Muscle of back (tissue), 11 donors: ENCODE measurements around the gene LY6G5C. TPM values are rescaled to one million over a fixed set of nuclear protein-coding genes. Genes with fewer than 3 reads are reported as not detected.

ENCODE experiments used
- DNase-seq, 3 donors: peaks; one replicate each; pipeline versions ENCODE4 v3.0.0 to v3.0.0-alpha.2; 2013
- polyA plus RNA-seq, 10 donors: library from polyadenylated mRNA; unstranded; fragments of 120-200 nt; gene quantifications; one replicate each; pipeline ENCODE4 v1.2.1, GENCODE V29; 2013; ENCODE audit not compliant: insufficient read length in 10 of 10

Gene LY6G5C
- polyA plus RNA-seq, 10 donors = 0.68 to 5.1 (median 2.4) TPM

DNA sequence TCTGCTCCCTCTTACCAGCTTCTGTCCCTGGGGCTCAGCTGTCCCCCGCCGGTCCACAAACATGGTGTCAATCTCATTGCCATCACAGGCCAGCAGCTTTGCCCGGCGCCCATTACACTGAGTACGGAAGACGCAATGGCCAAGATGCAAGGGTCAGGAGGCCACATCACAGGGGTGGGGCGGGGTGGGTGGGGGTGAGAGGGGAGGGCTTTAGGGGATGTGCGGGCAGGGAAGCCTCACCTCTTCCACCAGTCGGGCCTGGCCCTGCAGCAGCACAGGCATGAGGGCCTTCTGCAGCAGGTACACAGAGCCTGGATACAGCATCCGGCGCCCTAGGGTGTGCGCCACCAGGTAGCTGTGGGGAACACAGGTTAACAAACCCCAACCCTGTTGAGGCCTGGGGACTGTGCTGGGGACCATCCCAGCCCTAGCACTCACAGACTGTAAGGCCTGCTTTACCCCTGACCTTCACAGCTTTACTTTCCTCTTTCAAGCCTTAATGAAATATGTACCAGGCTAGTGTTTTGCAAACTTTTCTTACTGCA is 10.8 kb upstream of the LY6G5C start:
- no peak for DNase-seq

DNA sequence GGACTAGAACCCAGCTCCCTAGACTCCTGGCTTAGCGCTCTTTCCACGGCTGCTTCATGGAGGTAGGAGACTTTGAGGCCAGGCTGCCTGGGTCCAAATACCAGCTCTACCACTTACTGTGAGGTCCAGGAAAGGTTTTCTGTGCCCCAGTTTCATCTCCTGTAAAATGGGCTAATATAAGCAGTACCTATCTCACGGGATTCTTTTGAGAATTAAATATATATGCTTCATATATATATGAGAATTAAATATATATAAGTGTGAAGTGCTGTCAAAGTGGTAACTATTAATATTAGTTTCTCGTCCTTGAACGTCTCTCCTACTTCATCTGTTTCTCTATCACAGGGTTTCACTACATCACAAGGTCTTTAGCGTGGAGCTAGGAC is 10.2 kb upstream of the LY6G5C start:
- DNase-seq = no peak

- no peak for DNase-seq
Observed at GRCh38 chr6:31690231-31691077, 9.6 kb upstream of the LY6G5C start.

DNA sequence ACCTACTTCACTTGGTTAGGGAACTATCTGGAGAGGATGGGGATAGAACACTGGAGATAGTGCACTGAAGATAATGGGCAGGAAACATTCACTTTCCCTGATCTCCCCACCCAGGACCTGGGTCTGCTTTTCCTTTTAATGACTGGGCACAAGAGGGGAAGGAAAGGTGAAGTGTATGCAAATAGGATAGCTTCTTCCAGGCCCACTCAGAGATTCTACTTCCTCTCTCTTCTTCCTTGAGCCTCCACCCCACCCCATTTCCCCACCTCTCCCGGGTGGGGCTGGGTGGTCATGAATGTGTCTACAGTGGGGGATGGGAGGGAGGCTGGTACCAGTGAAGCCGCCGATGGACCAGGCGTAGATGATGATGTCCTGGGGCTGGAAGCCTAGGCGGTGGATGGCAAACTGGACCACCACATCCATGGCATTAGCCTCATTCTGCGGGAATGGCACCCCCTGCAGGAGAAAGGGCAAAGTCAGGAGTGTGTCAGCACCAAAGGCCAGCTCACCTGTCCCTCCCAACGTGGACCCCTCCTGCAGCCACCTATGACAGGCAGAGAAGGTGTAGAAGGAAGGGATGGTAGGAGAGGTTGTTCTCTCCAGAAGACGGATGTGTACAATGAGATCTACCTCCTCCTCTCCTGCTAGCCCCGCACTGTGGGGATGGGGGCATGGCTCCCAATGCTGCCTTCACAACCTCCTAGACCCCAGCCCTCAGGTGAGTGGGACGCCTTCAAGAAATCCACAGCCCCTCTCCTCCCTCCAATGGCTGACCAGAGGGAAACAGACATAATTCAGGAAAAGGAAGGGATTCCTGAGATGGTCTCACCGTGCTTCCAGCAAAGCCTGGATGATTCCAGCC is 8.6 kb upstream of the LY6G5C start:
- no peak for DNase-seq

GRCh38 chr6:31687860-31688693 is 7.2 kb upstream of the LY6G5C start:
- no peak for DNase-seq

DNA sequence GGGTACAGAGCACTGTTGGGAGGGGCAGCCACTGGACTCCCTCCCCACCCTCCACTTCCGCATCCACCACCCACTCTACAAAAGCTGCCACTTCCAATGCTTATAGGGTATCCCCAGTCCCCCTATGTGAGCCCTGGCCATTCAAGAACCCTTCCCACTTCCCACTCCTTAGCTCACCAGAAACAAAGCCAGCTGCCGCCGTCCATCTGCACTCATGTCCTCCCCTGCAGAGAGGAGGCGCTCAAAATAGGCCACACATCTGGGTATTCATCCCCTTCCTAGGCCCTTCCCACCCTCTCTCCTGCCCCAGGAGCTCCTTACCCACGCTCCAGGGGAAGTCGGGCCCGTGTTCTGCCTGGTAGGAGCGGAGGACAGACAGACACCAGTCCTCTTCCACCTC is 6.5 kb upstream of the LY6G5C start:
- no peak for DNase-seq

- DNase-seq = no peak
Observed at GRCh38 chr6:31686483-31686882, 5.6 kb upstream of the LY6G5C start.

DNA sequence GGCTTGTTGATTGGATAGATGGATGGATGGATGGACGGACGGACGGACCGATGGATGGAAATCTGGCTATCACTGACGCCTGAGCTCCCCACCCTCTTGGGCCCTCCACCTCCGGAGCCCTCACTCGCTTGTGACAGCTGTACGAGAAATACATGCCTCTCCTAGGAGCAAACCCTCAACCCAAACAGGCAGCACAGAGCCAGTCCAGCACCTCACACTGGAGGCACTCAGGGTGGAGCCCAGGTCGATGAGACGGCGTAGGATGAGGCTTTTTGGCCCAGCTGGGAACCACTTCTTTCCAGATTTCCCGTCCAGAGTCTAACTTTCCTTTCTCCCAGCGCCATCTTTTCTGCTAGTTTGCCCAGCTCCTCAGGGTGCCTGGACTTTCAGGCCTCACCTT is 2.7 kb upstream of the LY6G5C start:
- peak in 1 of 3 donors; percentile 33 for DNase-seq

DNA sequence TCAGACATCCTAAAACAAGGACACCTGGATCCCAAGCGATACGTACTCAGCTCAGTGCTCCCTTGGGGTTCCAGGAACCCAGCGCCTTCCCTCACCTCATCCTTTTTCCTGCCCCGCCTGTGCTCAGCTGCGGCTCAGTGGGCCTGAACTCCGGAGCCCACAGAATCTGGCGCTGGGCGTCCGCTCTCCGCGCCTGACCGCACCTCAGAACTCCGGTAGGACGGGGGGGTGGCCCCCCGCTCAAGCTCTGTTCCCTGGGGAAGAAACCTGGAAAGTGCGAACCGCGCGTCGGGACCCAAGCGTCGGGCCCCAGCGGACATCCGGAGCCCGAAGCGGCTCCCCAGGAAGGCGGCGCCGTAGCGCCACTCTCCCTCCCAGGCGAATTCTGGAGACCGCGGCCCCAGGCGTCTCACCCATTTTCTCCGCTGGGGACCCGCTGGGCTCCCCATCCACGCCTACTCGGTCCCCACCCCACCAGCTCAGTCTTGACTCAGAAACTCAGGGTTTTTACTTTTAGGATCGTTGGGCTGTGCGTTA is 336 bp upstream of the LY6G5C start:
- no peak for DNase-seq

DNA sequence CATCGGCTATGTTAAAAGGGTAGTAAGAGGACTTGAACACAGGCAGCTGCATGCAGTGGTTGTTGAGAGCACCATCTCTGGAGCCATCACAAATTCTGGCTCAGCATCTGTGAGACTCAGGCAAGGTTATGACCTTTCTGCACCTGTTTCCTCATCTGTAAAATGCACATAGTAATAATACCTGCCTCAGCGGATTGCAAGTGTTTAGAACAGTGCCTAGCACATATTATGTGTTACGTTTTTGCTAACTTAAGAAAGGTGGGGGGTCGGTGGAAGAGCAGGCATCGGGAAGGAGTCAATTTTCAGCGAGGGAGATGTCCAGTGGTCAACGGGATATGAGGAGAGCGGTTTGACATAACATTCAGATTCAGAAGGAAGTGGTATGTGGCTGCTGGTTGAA is 2.9 kb downstream of the LY6G5C start:
- no peak for DNase-seq

DNA sequence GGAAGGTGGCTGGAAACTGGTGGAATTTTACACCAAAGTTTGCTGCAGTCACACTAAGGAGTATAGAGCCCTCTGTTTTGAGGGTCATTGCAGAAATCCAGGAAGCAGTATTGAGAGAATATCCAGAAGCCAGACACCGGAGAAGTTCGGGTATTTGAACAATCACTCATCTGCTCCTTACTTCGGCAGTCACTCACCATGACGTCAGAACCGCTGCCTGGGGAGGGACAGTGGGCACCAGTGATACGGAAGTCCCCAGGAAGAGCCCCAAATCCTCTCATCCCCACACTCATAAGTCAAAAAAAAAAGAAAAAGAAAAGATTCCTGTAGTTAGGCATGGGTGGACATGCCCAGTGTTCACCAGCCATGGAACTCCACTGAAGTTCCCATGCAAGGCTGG is 4.0 kb downstream of the LY6G5C start:
- no peak for DNase-seq

DNA sequence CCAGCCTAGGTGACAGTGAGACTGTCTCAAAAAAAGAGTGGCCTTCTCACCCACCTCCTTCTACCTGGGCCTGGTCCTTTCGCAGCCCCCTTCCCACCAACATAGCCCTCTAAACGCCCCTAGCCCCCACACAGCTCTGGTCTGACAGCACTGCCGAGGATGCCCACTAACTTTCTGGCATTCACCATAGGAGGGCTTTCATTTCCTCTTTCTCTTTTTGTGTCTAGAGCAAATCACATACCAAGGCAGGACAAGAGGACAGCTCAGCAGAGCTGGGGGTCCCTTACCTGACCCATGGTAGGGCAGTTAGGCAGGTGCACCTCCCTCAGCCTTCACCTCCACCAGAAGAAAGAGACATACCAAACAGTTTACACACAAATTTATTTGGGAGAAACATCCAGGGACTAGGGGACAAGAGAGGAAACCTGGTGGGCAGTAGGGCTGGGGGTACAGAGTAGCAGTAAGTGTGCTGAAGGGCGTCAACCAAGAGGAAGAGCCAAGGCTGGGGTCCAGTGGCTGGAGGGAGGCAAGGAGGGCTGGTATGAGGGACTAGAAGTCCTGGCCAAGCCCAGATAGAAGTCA is 4.5 kb downstream of the LY6G5C start:
- no peak for DNase-seq

- DNase-seq = no peak
Observed at GRCh38 chr6:31669676-31670075, 11.2 kb downstream of the LY6G5C start, which contains the start of gene LY6G5B. TSS of gene LY6G5B (plus strand) at chr6:31669976. CDS start at chr6:31670951, 975 bp downstream.

DNA sequence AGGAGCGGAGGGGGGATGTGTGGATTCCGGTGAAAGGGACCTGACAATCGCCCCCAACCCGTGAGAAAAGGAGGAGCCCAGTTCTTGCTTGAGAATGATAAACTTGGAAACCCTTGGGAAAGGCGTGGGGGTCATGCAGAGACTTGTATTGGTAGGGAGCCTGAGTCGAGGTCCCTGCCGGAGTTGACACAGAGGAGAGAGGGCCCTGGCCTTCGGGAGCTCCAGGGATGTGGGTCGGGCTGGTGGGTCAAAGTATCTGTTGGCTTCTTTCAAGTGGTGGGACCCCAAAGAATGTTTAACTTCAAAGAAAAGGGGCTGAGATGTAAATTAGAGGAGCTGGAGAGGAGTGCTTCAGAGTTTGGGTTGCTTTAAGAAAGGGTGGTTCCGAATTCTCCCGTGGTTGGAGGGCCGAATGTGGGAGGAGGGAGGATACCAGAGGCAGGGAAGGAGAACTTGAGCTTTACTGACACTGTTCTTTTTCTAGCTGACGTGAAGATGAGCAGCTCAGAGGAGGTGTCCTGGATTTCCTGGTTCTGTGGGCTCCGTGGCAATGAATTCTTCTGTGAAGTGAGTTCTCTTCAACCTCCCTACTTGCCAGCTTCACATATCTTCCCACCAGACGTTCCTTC is 14.4 kb downstream of the LY6G5C start:
- DNase-seq = peak in 1 of 3 donors; percentile 20

DNA sequence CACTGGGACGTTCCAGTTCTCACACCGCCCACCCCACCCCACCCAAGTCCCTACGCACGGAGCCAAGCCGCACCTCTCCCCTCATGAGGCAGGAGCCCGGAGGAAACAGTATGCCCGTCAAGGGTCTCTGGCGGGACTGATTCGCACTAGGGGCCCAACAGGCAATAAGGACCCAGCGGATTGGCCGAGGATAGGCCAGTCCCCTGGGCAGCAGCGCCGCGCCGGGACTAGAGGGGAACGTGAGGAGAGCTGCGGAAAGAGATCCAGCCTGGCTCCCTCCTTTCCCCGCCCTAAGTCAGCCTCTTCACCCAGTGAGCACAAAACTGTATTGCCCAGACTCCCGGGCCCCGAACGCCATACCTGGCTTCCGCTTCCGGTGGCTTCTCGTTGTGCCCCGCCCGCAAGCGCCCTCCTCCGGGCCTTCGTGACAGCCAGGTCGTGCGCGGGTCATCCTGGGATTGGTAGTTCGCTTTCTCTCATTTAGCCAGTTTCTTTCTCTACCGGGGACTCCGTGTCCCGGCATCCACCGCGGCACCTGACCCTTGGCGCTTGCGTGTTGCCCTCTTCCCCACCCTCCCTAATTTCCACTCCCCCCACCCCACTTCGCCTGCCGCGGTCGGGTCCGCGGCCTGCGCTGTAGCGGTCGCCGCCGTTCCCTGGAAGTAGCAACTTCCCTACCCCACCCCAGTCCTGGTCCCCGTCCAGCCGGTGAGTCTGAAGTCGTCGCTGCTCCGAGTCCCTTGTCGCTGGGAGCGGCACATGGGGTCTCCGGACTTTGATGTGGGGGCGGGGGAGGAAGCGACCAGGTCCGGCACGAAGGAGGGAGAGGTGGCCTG is 15.1 kb downstream of the LY6G5C start, which contains the start of gene CSNK2B:
Gene CSNK2B, plus strand, starts transcription at position 580 of the 836 bp plus-strand sequence. CDS start 752 bp downstream, outside the sequence.
- peak; percentile 98 to 99 (median 99) for DNase-seq

- DNase-seq = peak; percentile 97 to 99 (median 97)
Observed at GRCh38 chr6:31664790-31665500, 15.9 kb downstream of the LY6G5C start, which contains the start of gene GPANK1. TSS of gene GPANK1 (minus strand) at chr6:31664997. CDS start at chr6:31664478, 519 bp downstream.

- DNase-seq = peak in 2 of 3 donors; percentile 53 to 72
Observed at GRCh38 chr6:31663961-31664789, 16.7 kb downstream of the LY6G5C start.
